Activated CD8-positive, alpha-beta memory T cell treated with anti-CD3 and anti-CD28 coated beads for 1 hour (primary cell): ENCODE measurements around the gene PTPN23.
"Not testable (repeated sequence)": the region's sequence is repeated elsewhere in the genome, so short reads cannot be mapped to it uniquely, and the experiment has no call there.

Experiments used
- DNase-seq, 2 donors: peaks; one replicate each; pipeline ENCODE4 v3.0.0-alpha.2; 2020; ENCODE audit warnings: low read depth in 1 of 2; ENCODE audit errors: extremely low read depth in 1 of 2

Gene PTPN23

GRCh38 chr3:47440131-47440530, 59.3 kb downstream of the PTPN23 start:
- no peak for DNase-seq

- DNase-seq, result no peak
Measured at GRCh38 chr3:47441796-47442551, 61.2 kb downstream of the PTPN23 start.

DNA sequence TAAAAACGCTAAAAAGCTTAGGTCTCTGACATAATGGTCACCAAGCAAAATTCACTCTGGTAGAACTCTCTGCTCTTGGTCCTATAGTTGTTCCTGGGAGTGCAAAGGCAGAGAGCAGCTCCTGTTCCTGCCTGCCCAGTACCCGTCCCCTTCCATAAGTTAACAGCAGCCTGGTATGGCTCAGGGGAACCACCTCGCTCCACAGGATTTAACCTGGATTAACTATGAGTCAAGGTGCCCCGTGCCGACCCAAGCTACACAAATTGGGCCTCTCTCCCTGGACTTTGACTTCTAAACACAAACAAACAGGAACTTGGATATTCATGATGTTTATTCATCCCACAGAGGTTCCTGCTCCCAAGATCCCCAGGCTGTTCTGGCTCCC, 62.8 kb downstream of the PTPN23 start:
- no peak for DNase-seq

DNA sequence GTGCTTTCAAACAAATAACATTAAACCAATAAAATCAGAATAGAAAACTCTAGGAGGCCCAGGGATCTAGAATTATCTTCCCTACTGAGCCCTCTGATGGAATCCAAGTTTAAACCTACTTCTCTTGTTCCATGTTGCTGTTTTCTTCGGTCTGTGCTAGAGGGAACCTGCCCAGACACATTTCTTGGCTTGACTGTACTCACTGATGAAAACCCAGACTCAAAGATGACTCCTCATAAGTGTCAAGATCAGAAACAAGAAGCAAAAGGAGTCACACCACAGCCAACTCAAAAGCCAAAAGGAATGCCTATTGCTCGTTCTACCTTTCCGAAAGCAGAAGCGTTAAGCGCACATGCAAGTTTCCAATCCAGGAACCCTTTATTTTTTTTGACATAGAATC, 63.3 kb downstream of the PTPN23 start:
- no peak for DNase-seq

DNA sequence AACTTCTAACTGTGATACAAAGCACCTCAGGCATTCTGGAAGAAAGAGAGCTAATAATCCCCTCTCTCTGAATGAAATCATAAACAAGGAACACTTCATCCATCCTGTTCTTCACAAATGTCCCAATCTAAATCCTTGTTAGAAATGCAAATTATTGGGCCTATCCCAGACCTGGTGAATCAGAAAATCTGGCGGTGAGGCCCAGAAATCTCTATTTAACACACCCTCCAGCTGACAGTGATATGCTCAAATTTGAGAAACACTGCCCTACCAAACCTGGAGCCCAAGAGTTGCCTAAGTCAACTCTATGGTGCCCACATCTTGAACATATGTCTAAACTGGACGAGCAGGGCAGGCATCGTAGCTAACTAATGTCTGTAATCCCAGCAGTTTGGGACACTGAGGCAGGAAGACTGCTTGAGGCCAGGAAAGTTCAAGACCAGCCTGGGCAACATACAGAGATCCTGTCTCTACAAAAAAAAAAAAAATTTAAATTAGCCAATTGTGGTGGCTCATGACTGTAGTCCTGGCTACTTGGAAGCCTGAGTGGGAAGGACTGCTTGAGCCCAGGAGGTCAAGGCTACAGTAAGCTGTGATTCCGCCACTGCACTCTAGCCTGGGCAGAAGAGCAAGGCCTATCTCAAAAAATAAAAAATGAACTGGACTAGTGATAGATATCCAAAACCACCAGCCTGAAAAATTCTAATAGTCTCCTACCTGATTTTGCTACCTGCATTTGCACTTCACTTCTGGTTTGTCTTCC, 71.8 kb downstream of the PTPN23 start:
- DNase-seq, result no peak

GRCh38 chr3:47455806-47456452, 75.1 kb downstream of the PTPN23 start:
- DNase-seq, result no peak

DNA sequence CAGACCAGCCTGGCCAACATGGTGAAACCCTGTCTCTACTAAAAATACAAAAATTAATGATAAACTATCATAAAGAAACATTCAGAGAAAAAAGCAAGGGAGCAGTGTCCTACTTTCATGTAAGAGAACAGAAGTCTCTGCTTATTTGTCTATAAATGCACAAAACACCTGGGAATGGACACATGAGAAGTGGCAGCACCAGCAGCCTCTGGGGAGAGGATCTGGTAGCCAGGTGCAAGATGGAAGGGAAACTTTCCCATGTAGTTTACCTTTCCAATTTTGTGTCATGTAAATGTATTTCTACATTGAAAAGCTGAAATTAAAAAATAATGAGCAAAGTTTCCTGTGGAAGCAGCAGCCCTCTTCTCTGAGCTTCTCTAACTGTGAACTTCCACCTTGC, 76.2 kb downstream of the PTPN23 start:
- DNase-seq, result no peak

GRCh38 chr3:47459534-47460085, 78.8 kb downstream of the PTPN23 start:
- not testable (repeated sequence) for DNase-seq
